Stimulated activated naive B cell treated with anti-CD40 and anti-IgM and Interleukin-4, amounts not matched to agents 10 μg/mL and 1 μg/mL and 100 μg/mL, for 72 hours (primary cell): ENCODE measurements around the gene MYH9.
"Not testable (repeated sequence)": the region's sequence is repeated elsewhere in the genome, so short reads cannot be mapped to it uniquely, and the experiment has no call there.

Experiments
- ATAC-seq, 2 donors: fragments of 150-1000 bp; cut with Tn5 transposase; replicated peaks; 2 replicates each; pipeline ENCODE4 v1.10.0; 2021; ENCODE audit warnings: moderate library complexity in 1 of 2
- DNase-seq: peaks from one replicate; pipeline ENCODE4 v3.0.0; 2021
- H3K27ac Mint-ChIP-seq: one replicate; pipeline ENCODE4 v1.8.0; 2022; ENCODE audit warnings: mild to moderate bottlenecking, mixed read lengths
- H3K27me3 Mint-ChIP-seq, 2 donors: one replicate each; pipeline ENCODE4 v1.8.0; 2022; ENCODE audit warnings: mixed read lengths in 2 of 2
- H3K36me3 Mint-ChIP-seq, 2 donors: one replicate each; pipeline ENCODE4 v1.8.0; 2022; ENCODE audit warnings: mixed read lengths in 2 of 2, mild to moderate bottlenecking in 1 of 2
- H3K4me1 Mint-ChIP-seq, 2 donors: one replicate each; pipeline ENCODE4 v1.8.0; 2022; ENCODE audit warnings: mixed read lengths in 2 of 2, mild to moderate bottlenecking in 1 of 2
- H3K4me3 Mint-ChIP-seq, 2 donors: one replicate each; pipeline ENCODE4 v1.8.0; 2022; ENCODE audit warnings: mild to moderate bottlenecking in 2 of 2, mixed read lengths in 2 of 2, moderate library complexity in 1 of 2
- H3K9me3 Mint-ChIP-seq, 2 donors: one replicate each; pipeline ENCODE4 v1.8.0; 2022; ENCODE audit warnings: mixed read lengths in 2 of 2, mild to moderate bottlenecking in 1 of 2

Gene MYH9

GRCh38 chr22:36267896-36268485 is 119.8 kb downstream of the MYH9 start:
- peaks cover 37 to 46% of the 10 kb centered on the region in 2 donors for H3K36me3 Mint-ChIP-seq
- H3K27ac Mint-ChIP-seq, result no peak overlapping the region

GRCh38 chr22:36267058-36267457 is 120.7 kb downstream of the MYH9 start:
- ATAC-seq (no peak), DNase-seq (no peak)
- Mint-ChIP-seq H3K9me3 (no peaks in the 10 kb centered on the region), H3K27me3 (no peaks in the 10 kb centered on the region), H3K4me1 (no peaks in the 10 kb centered on the region), H3K4me3 (no peak overlapping the region), H3K27ac (no peak overlapping the region), H3K36me3 (peaks cover 45 to 55% of the 10 kb centered on the region in 2 donors)

More at GRCh38 chr22:36267896-36268485, 119.8 kb downstream of the MYH9 start:
- Mint-ChIP-seq H3K9me3 (no peaks in the 10 kb centered on the region), H3K27me3 (no peaks in the 10 kb centered on the region), H3K4me1 (no peaks in the 10 kb centered on the region), H3K4me3 (no peak overlapping the region)
- DNase-seq (no peak), ATAC-seq (no peak)

GRCh38 chr22:36263886-36264664 is 123.7 kb downstream of the MYH9 start:
- H3K27ac Mint-ChIP-seq, ATAC-seq, H3K9me3 Mint-ChIP-seq, H3K4me1 Mint-ChIP-seq, H3K4me3 Mint-ChIP-seq, H3K27me3 Mint-ChIP-seq, DNase-seq: not testable (repeated sequence)
- peaks cover 51 to 66% of the 10 kb centered on the region in 2 donors for H3K36me3 Mint-ChIP-seq

GRCh38 chr22:36263216-36263673 is 124.5 kb downstream of the MYH9 start:
- H3K4me1 Mint-ChIP-seq, H3K4me3 Mint-ChIP-seq, H3K9me3 Mint-ChIP-seq, H3K27me3 Mint-ChIP-seq, H3K27ac Mint-ChIP-seq, ATAC-seq, DNase-seq: not testable (repeated sequence)
- H3K36me3 Mint-ChIP-seq, result peaks cover 53 to 70% of the 10 kb centered on the region in 2 donors

GRCh38 chr22:36262307-36262706 is 125.5 kb downstream of the MYH9 start:
- peaks cover 8 to 17% of the 10 kb centered on the region in 2 donors for H3K4me1 Mint-ChIP-seq
- H3K27ac Mint-ChIP-seq, H3K4me3 Mint-ChIP-seq, ATAC-seq, DNase-seq, H3K9me3 Mint-ChIP-seq, H3K27me3 Mint-ChIP-seq: not testable (repeated sequence)
- H3K36me3 Mint-ChIP-seq, result peaks cover 53 to 68% of the 10 kb centered on the region in 2 donors

GRCh38 chr22:36261675-36262074 is 126.1 kb downstream of the MYH9 start:
- H3K27me3 Mint-ChIP-seq, DNase-seq, ATAC-seq, H3K4me3 Mint-ChIP-seq, H3K9me3 Mint-ChIP-seq: not testable (repeated sequence)
- Mint-ChIP-seq H3K4me1 (peaks cover 8 to 17% of the 10 kb centered on the region in 2 donors), H3K27ac (peak overlapping the region; percentile 5), H3K36me3 (peaks cover 47 to 65% of the 10 kb centered on the region in 2 donors)

GRCh38 chr22:36259615-36260300 is 128.0 kb downstream of the MYH9 start:
- peaks cover 40 to 55% of the 10 kb centered on the region in 2 donors for H3K36me3 Mint-ChIP-seq
- H3K27me3 Mint-ChIP-seq, result no peaks in the 10 kb centered on the region
- peaks cover 8 to 17% of the 10 kb centered on the region in 2 donors for H3K4me1 Mint-ChIP-seq
- DNase-seq (no peak), ATAC-seq (no peak)
- no peaks in the 10 kb centered on the region for H3K9me3 Mint-ChIP-seq
- peak overlapping the region; percentile 20 for H3K27ac Mint-ChIP-seq
- H3K4me3 Mint-ChIP-seq, result no peak overlapping the region

GRCh38 chr22:36258701-36259614 is 128.8 kb downstream of the MYH9 start:
- ATAC-seq (peak; percentile 59 to 61), DNase-seq (no peak)
- Mint-ChIP-seq H3K4me1 (peaks cover 11 to 25% of the 10 kb centered on the region in 2 donors), H3K4me3 (no peak overlapping the region), H3K27me3 (no peaks in the 10 kb centered on the region), H3K36me3 (peaks cover 41 to 53% of the 10 kb centered on the region in 2 donors), H3K9me3 (no peaks in the 10 kb centered on the region), H3K27ac (peak overlapping the region; percentile 37)

GRCh38 chr22:36257948-36258670 is 129.7 kb downstream of the MYH9 start:
- no peaks in the 10 kb centered on the region for H3K27me3 Mint-ChIP-seq
- ATAC-seq (no peak), DNase-seq (no peak)
- peaks cover 37 to 48% of the 10 kb centered on the region in 2 donors for H3K36me3 Mint-ChIP-seq
- H3K27ac Mint-ChIP-seq, result no peak overlapping the region
- no peaks in the 10 kb centered on the region for H3K9me3 Mint-ChIP-seq
- peaks cover 17 to 33% of the 10 kb centered on the region in 2 donors for H3K4me1 Mint-ChIP-seq
- no peak overlapping the region for H3K4me3 Mint-ChIP-seq

- no peak for ATAC-seq
- no peak for DNase-seq
- Mint-ChIP-seq H3K27ac (no peak overlapping the region), H3K27me3 (no peaks in the 10 kb centered on the region), H3K36me3 (peaks cover 31 to 42% of the 10 kb centered on the region in 2 donors), H3K9me3 (no peaks in the 10 kb centered on the region), H3K4me3 (no peak overlapping the region), H3K4me1 (peaks cover 24 to 41% of the 10 kb centered on the region in 2 donors)
Measured at GRCh38 chr22:36257308-36257707, 130.5 kb downstream of the MYH9 start.

GRCh38 chr22:36256478-36256877 is 131.3 kb downstream of the MYH9 start:
- Mint-ChIP-seq H3K9me3 (no peaks in the 10 kb centered on the region), H3K27me3 (no peaks in the 10 kb centered on the region), H3K4me3 (no peak overlapping the region), H3K36me3 (peaks cover 22 to 35% of the 10 kb centered on the region in 2 donors), H3K27ac (no peak overlapping the region), H3K4me1 (peaks cover 30 to 41% of the 10 kb centered on the region in 2 donors)
- DNase-seq (no peak), ATAC-seq (no peak)

GRCh38 chr22:36255572-36255971 is 132.2 kb downstream of the MYH9 start:
- not testable (repeated sequence) for H3K27me3 Mint-ChIP-seq, H3K27ac Mint-ChIP-seq, H3K9me3 Mint-ChIP-seq, H3K4me3 Mint-ChIP-seq, ATAC-seq, DNase-seq
- peaks cover 32 to 43% of the 10 kb centered on the region in 2 donors for H3K4me1 Mint-ChIP-seq
- H3K36me3 Mint-ChIP-seq, result peaks cover 22 to 32% of the 10 kb centered on the region in 2 donors
